OCI-LY3 (cell line): ENCODE results near the gene RPL13.

ENCODE experiments used
- EZH2phosphoT487 ChIP-seq: fragments of 200-600 bp; shearing (Covaris generic); IDR thresholded peaks from 2 replicates; pipeline ENCODE4 v1.6.1; 2018; ENCODE audit warnings: antibody characterized with exemption, mixed run types, low read depth
- TF ChIP-seq, protein P1 (sequence below): fragments of 200-600, 300-600 bp; sonication (generic); IDR thresholded peaks from 2 replicates; pipeline ENCODE4 v1.5.1; 2014; ENCODE audit warnings: antibody characterized with exemption, low read length, low read depth

DNA sequence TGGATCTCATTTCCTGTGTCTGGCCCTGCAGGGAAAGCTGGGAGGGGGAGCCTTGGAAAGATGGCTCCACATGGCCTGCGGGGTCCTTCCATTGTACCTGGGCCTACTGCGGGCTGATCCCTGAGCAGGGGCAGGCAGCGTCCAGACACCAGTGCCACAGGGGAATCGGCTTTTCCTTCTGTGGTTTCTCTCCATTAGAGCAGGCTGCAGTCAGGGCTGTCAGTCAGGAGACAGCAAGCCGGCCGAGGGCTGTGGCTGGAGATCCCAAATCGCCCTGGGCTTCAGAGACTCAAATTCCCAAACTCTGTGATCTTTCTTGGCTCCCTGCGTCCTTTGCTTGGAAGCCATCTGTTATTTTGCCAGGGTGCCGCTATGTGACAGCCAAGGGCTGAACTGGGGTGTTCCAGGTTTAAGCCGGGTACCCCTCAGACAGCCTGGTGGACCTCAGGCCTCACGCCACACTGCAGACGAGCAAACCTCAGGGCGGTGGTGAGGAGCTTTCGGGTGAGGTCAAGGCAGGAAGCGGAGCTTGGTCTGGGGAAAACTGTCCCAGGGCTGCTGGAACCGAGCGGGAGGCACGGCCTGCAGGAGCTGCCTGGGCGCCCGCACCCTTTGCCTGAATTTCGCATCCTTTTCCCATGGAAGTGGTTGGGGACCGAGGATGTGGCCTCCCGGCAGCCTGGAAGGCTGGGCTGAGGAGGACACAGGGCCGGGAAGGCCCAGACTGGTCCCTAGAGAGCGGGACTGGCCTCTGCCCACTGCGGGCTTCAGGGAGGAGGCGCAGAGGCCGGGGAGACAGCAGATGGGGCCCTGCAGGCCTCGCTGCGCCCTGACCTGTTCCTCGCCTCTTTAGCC lies 13.6 kb downstream of the RPL13 start:
- TF ChIP-seq EZH2phosphoT487, result no peak
- TF ChIP-seq, protein P1, sequence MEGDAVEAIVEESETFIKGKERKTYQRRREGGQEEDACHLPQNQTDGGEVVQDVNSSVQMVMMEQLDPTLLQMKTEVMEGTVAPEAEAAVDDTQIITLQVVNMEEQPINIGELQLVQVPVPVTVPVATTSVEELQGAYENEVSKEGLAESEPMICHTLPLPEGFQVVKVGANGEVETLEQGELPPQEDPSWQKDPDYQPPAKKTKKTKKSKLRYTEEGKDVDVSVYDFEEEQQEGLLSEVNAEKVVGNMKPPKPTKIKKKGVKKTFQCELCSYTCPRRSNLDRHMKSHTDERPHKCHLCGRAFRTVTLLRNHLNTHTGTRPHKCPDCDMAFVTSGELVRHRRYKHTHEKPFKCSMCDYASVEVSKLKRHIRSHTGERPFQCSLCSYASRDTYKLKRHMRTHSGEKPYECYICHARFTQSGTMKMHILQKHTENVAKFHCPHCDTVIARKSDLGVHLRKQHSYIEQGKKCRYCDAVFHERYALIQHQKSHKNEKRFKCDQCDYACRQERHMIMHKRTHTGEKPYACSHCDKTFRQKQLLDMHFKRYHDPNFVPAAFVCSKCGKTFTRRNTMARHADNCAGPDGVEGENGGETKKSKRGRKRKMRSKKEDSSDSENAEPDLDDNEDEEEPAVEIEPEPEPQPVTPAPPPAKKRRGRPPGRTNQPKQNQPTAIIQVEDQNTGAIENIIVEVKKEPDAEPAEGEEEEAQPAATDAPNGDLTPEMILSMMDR, result no peak
